HepG2 (cell line): ENCODE results near the gene LARP4. TPM values are rescaled to one million over a fixed set of nuclear protein-coding genes. Genes with fewer than 3 reads are reported as not detected.

Experiments
- ATF1 ChIP-seq: IDR thresholded peaks from 2 replicates; pipeline ENCODE4 v1.6.1; 2016; ENCODE audit warnings: mild to moderate bottlenecking, control low read depth
- ELF3 ChIP-seq: IDR thresholded peaks from 2 replicates; pipeline ENCODE4 v1.6.1; 2016; ENCODE audit warnings: missing genetic modification reagents, missing compliant biosample characterization
- GMEB2 ChIP-seq: IDR thresholded peaks from 2 replicates; pipeline ENCODE4 v1.6.1; 2016; ENCODE audit warnings: missing biosample characterization, missing genetic modification reagents, low read depth
- NAIF1 ChIP-seq: sonication (generic); formaldehyde crosslinking; IDR thresholded peaks from 2 replicates; pipeline ENCODE4 v1.5.0; 2020; ENCODE audit warnings: mild to moderate bottlenecking, missing genetic modification reagents, borderline replicate concordance
- RNF219 ChIP-seq: sonication (generic); formaldehyde crosslinking; IDR thresholded peaks from 2 replicates; pipeline ENCODE4 v1.5.0; 2020; ENCODE audit warnings: mild to moderate bottlenecking, missing genetic modification reagents
- SMAD3 ChIP-seq: sonication (generic); formaldehyde crosslinking; IDR thresholded peaks from 2 replicates; pipeline ENCODE4 v1.4.0; 2020; ENCODE audit warnings: missing genetic modification reagents
- SMC3 ChIP-seq: IDR thresholded peaks from 2 replicates; pipeline ENCODE4 v1.6.1; 2011; ENCODE audit warnings: low read length, improper control_type of control experiment
- STAT5B ChIP-seq: sonication (generic); formaldehyde crosslinking; IDR thresholded peaks from 2 replicates; pipeline ENCODE4 v1.4.0; 2020; ENCODE audit warnings: missing genetic modification reagents
- ZNF34 ChIP-seq: sonication (generic); formaldehyde crosslinking; IDR thresholded peaks from 2 replicates; pipeline ENCODE4 v1.4.0; 2020; ENCODE audit warnings: mild to moderate bottlenecking, missing genetic modification reagents, borderline replicate concordance
- ZNF496 ChIP-seq: sonication (generic); formaldehyde crosslinking; IDR thresholded peaks from 2 replicates; pipeline ENCODE4 v1.8.1; 2023; ENCODE audit warnings: mild to moderate bottlenecking, moderate library complexity, missing genetic modification reagents; ENCODE audit not compliant: insufficient replicate concordance
- ZNF570 ChIP-seq: sonication (generic); formaldehyde crosslinking; IDR thresholded peaks from 2 replicates; pipeline ENCODE4 v1.4.0; 2020; ENCODE audit warnings: mild to moderate bottlenecking, missing genetic modification reagents, borderline replicate concordance
- ZNF619 ChIP-seq: sonication (generic); formaldehyde crosslinking; IDR thresholded peaks from 2 replicates; pipeline ENCODE4 v1.4.0; 2020; ENCODE audit warnings: mild to moderate bottlenecking, missing genetic modification reagents
- ZNF670 ChIP-seq: sonication (generic); formaldehyde crosslinking; IDR thresholded peaks from 2 replicates; pipeline ENCODE4 v1.8.0; 2022; ENCODE audit warnings: mild to moderate bottlenecking, missing genetic modification reagents, borderline replicate concordance
- ZNF788 ChIP-seq: sonication (generic); formaldehyde crosslinking; IDR thresholded peaks from 2 replicates; pipeline ENCODE4 v1.5.0; 2020; ENCODE audit warnings: mild to moderate bottlenecking, missing genetic modification reagents, borderline replicate concordance
- polyA plus RNA-seq, 8 experiments: library from polyadenylated mRNA; depleted of rRNA in 3 of 8; stranded (reverse) in 7 of 8; unstranded in 1 of 8; fragments of >200 nt; fragmentation: Illumina TruSeq in 4 of 8; extraction: Trizol in 4 of 8; gene quantifications; 2 replicates each; pipeline versions ENCODE4 v1.2.1 to v1.2.3, GENCODE V29; 2011 to 2016; ENCODE audit warnings: low read depth in 4 of 8, missing spikeins in 1 of 8, mixed read lengths in 1 of 8; ENCODE audit not compliant: insufficient read depth in 1 of 8
- total RNA-seq, 5 experiments: library from RNA; depleted of rRNA; stranded (reverse); fragments of >200 nt; fragmentation: Illumina TruSeq; extraction: Trizol; gene quantifications; 2 replicates each; pipeline ENCODE4 v1.2.3, GENCODE V29; 2016; ENCODE audit warnings: low read depth in 1 of 5
- TF ChIP-seq, protein P1 (sequence below): sonication (generic); formaldehyde crosslinking; IDR thresholded peaks from 2 replicates; pipeline ENCODE4 v1.4.0; 2020; ENCODE audit warnings: mild to moderate bottlenecking, missing genetic modification reagents, borderline replicate concordance

LARP4 gene
- total and polyA plus RNA-seq, 2 of the 13 experiments (the other 11 are each of a cell fraction or from before 2014, with no cell fraction given), result 16.4 to 42.7 TPM

DNA sequence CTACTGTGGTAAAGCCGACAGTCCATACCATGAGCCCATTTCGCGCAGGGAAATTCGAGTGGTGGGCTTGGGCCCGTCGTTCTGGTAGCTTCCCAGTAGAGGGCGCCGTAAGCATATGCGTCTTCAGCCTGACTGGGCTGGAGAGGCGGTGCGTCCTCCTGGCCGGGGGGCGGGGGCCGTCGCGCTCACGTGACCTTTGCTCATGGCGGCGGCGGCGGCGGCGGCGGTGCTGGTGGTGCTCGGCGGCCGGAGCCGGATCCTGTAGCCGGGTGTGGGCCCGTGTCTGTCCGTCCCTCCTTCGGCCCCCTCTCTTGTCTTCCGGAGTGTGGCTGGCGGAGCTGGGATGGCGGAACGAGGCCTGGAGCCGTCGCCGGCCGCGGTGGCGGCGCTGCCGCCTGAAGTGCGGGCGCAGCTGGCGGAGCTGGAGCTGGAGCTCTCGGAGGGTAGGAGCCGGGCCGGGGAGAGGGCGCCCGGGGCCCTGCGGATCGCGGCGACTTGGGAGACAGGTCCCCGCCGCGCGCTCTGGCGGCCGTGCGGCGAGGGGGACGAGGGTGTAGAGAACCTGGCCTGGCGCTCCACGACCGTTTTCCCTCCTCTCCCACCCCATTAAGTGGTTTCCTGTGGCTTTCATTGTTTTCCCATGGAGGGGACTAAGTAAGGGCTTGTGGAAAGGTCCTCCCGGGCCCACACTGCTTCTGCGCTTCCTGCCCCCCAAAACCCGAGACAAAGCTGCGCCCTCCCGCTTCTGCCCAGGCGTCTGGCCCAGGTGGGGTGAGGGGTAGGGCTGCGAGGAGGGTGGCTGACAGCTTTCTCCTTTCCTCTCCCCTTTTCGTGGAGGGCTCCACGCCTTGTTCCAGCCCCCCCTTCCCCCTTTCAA is 104.4 kb downstream of the LARP4 start, which contains the start of gene DIP2B (continued):
- no peak for TF ChIP-seq RNF219
- TF ChIP-seq ZNF670 (CRISPR knock-in tag), result peak; percentile 57; the same call in 1 of the 2 replicates
- no peak for TF ChIP-seq GMEB2 (CRISPR knock-in tag)
- no peak for TF ChIP-seq ZNF570 (CRISPR knock-in tag)
- TF ChIP-seq ZNF34, result no peak
- no peak for TF ChIP-seq NAIF1 (CRISPR knock-in tag)
- TF ChIP-seq ZNF496, result no peak
- peak; percentile 82 for TF ChIP-seq SMAD3
- TF ChIP-seq ZNF619 (CRISPR knock-in tag), result peak; percentile 33; the same call in 1 of the 2 replicates
- no peak for TF ChIP-seq ATF1
- TF ChIP-seq STAT5B, result no peak
- peak; percentile 92 for TF ChIP-seq SMC3
- peak; percentile 32; the same call in 1 of the 2 replicates for TF ChIP-seq ELF3 (CRISPR knock-in tag)
- TF ChIP-seq, protein P1, sequence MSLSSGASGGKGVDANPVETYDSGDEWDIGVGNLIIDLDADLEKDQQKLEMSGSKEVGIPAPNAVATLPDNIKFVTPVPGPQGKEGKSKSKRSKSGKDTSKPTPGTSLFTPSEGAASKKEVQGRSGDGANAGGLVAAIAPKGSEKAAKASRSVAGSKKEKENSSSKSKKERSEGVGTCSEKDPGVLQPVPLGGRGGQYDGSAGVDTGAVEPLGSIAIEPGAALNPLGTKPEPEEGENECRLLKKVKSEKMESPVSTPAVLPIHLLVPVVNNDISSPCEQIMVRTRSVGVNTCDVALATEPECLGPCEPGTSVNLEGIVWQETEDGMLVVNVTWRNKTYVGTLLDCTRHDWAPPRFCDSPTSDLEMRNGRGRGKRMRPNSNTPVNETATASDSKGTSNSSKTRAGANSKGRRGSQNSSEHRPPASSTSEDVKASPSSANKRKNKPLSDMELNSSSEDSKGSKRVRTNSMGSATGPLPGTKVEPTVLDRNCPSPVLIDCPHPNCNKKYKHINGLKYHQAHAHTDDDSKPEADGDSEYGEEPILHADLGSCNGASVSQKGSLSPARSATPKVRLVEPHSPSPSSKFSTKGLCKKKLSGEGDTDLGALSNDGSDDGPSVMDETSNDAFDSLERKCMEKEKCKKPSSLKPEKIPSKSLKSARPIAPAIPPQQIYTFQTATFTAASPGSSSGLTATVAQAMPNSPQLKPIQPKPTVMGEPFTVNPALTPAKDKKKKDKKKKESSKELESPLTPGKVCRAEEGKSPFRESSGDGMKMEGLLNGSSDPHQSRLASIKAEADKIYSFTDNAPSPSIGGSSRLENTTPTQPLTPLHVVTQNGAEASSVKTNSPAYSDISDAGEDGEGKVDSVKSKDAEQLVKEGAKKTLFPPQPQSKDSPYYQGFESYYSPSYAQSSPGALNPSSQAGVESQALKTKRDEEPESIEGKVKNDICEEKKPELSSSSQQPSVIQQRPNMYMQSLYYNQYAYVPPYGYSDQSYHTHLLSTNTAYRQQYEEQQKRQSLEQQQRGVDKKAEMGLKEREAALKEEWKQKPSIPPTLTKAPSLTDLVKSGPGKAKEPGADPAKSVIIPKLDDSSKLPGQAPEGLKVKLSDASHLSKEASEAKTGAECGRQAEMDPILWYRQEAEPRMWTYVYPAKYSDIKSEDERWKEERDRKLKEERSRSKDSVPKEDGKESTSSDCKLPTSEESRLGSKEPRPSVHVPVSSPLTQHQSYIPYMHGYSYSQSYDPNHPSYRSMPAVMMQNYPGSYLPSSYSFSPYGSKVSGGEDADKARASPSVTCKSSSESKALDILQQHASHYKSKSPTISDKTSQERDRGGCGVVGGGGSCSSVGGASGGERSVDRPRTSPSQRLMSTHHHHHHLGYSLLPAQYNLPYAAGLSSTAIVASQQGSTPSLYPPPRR (CRISPR knock-in tag), result no peak; the same call in 1 of the 2 replicates
- TF ChIP-seq ZNF788 (CRISPR knock-in tag), result peak; percentile 70; the same call in 1 of the 2 replicates
